Activated CD4-positive, alpha-beta T cell treated with anti-CD3 and anti-CD28 coated beads, Interleukin-2, amount 50 U/mL, for 24 hours (primary cell): Measurements from ENCODE around the gene TUBA8.
"Not testable (repeated sequence)": the region's sequence is repeated elsewhere in the genome, so short reads cannot be mapped to it uniquely, and the experiment has no call there.

Source experiments
- DNase-seq, 2 donors: peaks; one replicate each; pipeline ENCODE4 v3.0.0-alpha.2; 2020; ENCODE audit warnings: low read depth in 1 of 2, low spot score in 1 of 2

The TUBA8 gene

DNA sequence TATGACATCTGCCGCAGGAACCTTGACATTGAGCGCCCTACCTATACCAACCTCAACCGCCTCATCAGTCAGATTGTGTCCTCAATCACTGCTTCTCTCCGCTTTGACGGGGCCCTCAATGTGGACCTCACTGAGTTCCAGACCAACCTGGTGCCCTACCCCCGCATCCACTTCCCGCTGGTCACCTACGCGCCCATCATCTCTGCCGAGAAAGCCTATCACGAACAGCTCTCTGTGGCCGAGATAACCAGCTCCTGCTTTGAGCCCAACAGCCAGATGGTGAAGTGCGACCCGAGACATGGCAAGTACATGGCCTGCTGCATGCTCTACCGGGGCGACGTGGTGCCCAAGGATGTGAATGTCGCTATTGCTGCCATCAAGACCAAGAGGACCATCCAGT is 16.0 kb downstream of the TUBA8 start:
- no peak for DNase-seq

GRCh38 chr22:18130018-18130417 is 19.4 kb downstream of the TUBA8 start:
- DNase-seq, result no peak

DNA sequence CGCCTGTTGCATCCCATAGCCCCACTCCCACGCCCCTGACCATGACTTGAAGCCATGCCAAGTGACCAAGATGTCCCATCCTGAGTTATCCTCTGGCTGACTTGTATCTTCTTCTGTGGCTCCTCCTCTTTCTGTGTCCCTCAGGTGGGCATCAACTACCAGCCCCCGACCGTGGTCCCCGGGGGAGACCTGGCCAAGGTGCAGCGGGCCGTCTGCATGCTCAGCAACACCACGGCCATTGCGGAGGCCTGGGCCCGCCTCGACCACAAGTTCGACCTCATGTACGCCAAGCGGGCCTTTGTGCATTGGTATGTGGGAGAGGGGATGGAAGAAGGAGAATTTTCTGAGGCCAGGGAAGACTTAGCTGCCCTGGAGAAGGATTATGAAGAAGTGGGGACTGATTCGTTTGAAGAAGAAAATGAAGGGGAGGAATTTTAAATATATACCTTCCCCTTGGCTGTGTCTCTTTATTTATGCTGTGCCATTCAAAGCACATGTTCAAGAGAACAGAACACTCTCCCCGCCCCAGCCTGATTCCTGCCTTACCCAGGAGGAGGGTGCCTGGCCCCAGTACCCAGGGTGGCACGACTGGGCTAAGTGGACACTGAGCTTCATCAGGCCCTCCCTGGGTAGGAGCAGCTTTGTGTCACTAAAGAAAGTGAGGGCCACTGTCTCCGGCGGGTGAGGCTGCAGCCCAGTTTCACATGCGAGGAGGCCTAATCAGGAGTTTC is 20.3 kb downstream of the TUBA8 start:
- no peak for DNase-seq

GRCh38 chr22:18133452-18133851 is 22.8 kb downstream of the TUBA8 start:
- no peak for DNase-seq

- no peak for DNase-seq
Observed at GRCh38 chr22:18136563-18137320, 26.1 kb downstream of the TUBA8 start.

- not testable (repeated sequence) for DNase-seq
Observed at GRCh38 chr22:18141004-18141403, 30.4 kb downstream of the TUBA8 start.

GRCh38 chr22:18144105-18144504 is 33.5 kb downstream of the TUBA8 start:
- DNase-seq, result no peak

DNA sequence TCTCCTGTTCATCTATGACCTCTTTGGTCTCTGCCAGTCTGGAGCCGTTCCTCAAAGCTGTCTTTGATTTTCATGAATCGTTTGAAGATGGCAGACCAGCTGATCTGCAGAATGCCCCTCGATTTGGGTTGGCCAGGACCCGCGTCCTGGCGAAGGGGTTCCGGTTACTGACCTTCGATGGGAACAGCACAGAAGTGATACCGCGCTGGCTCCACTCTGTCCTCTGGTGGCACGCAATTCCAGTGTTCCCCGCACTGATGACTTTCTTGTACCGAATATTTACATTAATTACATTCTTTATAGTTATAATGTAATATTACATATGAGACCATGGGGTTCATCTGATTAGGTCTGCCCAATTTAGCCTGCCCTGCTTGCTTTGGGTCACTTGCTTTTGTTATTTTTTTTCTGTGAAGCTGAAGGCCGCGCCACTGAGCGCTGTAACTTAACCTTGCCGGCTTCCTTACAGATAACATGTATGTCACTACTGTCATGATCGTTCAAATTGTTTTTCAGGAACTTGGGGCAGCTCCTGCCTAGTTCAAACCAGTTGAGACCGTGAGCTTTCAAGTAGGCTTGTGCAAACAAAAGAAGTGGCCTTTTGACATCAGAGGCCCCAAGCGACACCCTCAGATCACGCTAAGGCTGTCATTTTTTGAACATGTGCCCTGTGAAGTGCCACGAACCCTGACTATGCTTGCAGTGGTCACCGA is 35.2 kb downstream of the TUBA8 start:
- DNase-seq, result no peak

- no peak for DNase-seq
Observed at GRCh38 chr22:18146389-18146753, 35.8 kb downstream of the TUBA8 start.

- no peak for DNase-seq
Observed at GRCh38 chr22:18147791-18148190, 37.2 kb downstream of the TUBA8 start.

- no peak for DNase-seq
Observed at GRCh38 chr22:18148293-18148965, 37.8 kb downstream of the TUBA8 start.

GRCh38 chr22:18152519-18152918 is 41.9 kb downstream of the TUBA8 start:
- no peak for DNase-seq

DNA sequence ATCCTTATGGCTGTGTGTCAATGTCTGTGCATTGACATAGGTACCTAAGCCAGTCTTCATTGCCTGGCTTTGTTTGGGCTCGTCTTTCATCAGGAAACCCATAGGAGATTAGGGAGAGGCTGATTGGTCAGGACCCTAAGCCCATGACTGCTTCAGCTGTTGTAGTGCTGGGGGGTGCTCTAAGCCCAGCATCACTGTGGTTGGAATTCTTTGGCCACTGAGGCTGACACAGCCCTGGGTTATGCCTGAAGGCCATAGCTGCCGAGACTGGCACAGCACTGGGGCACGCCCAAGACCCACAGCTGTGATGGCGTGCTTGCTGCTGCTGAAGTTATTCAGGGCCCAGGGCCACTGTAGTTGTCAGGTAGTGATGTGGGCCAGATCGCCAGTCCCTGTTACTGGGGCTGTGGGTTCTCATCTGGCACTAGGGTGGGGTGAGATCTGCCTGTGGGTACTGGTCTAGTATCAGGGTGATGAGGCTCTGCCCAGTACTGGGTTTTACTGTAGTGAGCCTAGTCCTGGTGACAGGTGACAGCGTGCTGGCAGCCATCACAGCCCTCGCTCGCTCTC is 44.3 kb downstream of the TUBA8 start:
- no peak for DNase-seq

DNA sequence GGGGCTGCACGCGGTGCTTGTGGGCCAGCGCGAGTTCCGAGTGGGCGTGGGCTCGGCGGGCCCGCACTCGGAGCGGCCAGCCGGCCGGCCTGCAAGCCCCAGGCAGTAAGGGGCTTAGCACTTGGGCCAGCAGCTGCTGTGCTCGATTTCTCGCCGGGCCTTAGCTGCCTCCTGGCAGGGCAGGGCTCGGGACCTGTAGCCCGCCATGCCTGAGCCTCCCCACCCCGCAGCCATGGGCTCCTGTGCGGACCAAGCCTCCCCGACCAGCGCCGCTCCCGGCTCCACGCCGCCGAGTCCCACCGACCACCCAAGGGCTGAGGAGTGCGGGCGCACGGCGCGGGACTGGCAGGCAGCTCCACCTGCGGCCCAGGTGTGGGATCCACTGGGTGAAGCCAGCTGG is 44.9 kb downstream of the TUBA8 start:
- DNase-seq, result not testable (repeated sequence)

DNA sequence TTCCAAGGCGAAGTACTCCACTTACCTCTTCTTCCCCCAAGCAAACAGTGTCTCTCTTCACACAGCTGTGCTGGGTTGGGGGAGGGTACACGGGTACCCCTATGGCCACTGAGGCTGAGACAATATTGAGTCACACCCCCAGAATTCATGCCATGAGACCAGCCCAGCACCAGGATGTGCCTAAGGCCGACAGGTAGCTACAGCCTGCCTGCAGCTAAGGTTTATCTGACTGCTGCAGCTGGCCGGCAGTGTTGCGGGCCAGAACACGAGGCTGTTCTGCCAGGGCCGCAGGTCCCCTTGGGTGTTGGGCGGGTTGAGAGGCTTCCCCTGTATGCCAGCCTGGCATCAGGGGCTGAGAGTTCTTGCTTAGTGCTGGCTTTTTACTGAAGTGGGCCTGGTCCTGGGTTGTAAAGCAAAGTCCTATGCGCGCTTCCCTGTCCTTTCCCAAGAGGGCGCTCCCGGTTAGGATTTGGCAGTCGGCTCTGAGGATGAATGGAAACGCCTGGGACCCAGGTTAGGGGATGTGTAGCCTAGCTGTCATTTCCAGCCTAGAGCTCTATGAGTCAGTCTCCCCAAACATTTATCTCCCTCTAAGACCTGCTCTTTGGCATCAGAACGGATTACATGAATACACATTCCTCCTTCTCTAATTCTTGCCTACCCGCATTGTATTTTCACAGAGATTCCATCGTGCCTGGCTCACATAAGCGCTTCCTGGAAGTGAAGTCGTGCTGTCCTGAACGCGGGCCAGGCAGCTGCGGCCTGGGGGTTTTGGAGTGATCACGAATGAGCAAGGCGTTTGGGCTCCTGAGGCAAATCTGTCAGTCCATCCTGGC is 46.5 kb downstream of the TUBA8 start:
- peak in 1 of 2 donors; percentile 27 for DNase-seq

GRCh38 chr22:18157714-18158028 is 47.1 kb downstream of the TUBA8 start:
- DNase-seq, result no peak

DNA sequence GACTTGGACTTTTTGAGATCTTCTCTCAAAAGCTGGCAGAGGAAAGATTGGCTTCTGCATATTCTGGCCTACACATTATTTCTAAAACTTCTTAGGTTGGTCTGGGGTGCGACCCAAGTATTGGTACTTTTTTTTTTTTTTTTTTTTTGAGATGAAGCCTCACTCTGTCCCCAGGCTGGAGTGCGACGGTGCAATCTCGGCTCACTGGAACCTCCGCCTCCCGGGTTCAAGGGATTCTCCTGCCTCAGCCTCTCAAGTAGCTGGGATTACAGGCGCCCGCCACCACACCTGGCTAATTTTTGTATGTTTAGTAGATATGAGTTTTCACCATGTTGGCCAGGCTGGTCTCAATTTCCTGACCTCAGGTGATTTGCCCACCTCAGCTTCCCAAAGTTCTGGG is 50.0 kb downstream of the TUBA8 start:
- DNase-seq, result not testable (repeated sequence)

GRCh38 chr22:18163843-18164242 is 53.2 kb downstream of the TUBA8 start:
- DNase-seq, result not testable (repeated sequence)

DNA sequence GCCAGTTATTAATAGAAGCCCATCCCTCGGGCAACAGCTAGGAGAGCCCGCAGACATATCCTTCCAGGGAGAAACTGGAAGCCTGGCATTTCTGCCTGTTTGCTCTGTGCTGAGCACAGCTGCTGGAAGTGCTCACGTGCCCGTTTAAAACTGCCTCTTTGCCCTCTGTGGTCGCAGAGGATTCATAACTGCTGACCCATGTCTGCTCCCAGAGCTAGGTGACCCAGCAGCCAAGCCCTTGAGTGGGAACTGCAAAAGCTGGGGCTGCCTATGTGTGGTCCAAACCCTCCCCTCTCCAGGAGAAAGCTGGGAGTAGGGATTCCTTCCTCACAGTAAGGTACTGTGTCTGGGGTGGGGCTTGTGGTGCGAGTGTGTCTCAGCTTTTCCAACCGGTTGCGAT is 54.0 kb downstream of the TUBA8 start:
- not testable (repeated sequence) for DNase-seq

DNA sequence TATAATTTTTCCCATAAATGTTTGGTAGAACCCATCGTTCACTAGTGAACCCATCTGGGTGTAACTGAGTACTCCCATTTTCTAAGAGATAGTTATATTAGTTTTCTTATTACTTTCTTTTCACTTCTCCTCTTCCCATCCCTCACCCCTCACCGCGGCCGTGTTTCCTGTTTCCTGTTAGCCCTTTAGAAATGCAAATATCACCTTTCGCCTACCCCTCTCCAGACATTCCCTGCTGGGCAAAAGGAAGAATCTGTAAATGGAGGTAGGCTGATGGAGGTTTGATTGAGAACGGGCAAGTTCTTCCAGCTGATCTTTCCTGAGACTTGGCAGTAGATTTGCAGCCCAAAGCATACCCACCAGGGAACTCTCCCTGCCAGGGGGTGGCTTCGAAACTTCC is 54.7 kb downstream of the TUBA8 start:
- not testable (repeated sequence) for DNase-seq
